Fibroblast of villous mesenchyme (primary cell): Measurements from ENCODE around the gene LLGL2. TPM values are rescaled to one million over a fixed set of nuclear protein-coding genes. Genes with fewer than 3 reads are reported as not detected.

Experiments
- DNase-seq: peaks from one replicate; pipeline ENCODE4 v3.0.0-alpha.2; 2010; ENCODE audit warnings: low read depth
- H3K4me3 ChIP-seq: 2 replicates; pipeline ENCODE4 v1.5.1; 2011; ENCODE audit warnings: low read depth, mild to moderate bottlenecking, low read length
- total RNA-seq: library from RNA; depleted of rRNA; stranded (reverse); fragments of >200 nt; gene quantifications from 2 replicates; pipeline ENCODE4 v1.2.3, GENCODE V29; 2012
- TF ChIP-seq, protein P1 (sequence below): IDR thresholded peaks from 2 replicates; pipeline ENCODE4 v1.5.1; 2012; ENCODE audit warnings: low read depth, mild to moderate bottlenecking, low read length; ENCODE audit not compliant: insufficient read depth

The LLGL2 gene
- total RNA-seq, 1 donor = 2.2 TPM

- TF ChIP-seq, protein P1, sequence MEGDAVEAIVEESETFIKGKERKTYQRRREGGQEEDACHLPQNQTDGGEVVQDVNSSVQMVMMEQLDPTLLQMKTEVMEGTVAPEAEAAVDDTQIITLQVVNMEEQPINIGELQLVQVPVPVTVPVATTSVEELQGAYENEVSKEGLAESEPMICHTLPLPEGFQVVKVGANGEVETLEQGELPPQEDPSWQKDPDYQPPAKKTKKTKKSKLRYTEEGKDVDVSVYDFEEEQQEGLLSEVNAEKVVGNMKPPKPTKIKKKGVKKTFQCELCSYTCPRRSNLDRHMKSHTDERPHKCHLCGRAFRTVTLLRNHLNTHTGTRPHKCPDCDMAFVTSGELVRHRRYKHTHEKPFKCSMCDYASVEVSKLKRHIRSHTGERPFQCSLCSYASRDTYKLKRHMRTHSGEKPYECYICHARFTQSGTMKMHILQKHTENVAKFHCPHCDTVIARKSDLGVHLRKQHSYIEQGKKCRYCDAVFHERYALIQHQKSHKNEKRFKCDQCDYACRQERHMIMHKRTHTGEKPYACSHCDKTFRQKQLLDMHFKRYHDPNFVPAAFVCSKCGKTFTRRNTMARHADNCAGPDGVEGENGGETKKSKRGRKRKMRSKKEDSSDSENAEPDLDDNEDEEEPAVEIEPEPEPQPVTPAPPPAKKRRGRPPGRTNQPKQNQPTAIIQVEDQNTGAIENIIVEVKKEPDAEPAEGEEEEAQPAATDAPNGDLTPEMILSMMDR = no peak
- DNase-seq = no peak
- no peak overlapping the region for H3K4me3 ChIP-seq
Measured at GRCh38 chr17:75571197-75571884, 45.8 kb downstream of the LLGL2 start.

- DNase-seq = no peak
- H3K4me3 ChIP-seq = no peak overlapping the region
- TF ChIP-seq, protein P1 = no peak
Measured at GRCh38 chr17:75571885-75572215, 46.4 kb downstream of the LLGL2 start.

DNA sequence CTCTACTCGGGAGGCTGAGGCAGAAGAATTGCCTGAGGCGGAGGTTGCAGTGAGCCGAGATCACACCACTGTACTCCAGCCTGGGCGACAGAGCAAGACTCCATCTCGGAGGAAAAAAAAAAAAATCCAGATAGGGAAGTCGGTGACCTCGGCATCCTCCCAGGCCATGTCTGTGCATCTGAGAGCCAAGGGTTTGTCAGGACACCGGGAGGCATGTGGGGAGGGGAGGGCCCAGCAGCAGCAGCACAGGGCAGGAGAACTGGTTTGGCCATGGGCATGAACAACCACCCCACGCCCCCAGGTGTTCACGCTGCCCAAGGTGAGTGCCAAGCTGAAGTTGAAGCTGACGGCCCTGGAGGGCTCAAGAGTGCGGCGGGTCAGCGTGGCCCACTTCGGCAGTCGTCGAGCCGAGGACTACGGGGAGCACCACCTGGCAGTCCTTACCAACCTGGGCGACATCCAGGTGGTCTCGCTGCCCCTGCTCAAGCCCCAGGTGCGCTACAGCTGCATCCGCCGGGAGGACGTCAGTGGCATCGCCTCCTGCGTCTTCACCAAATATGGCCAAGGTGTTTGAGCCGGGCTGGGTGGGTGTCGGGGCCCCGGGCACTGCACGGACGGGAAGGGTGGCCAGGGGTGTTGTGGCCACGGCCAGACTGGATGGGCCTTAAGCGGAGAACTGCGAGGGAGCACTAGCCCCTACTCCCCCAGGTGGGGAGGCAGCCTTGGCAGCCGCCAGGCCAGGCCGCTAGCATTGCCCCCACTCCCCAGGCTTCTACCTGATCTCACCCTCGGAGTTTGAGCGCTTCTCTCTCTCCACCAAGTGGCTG is 47.4 kb downstream of the LLGL2 start:
- H3K4me3 ChIP-seq = no peak overlapping the region
- TF ChIP-seq, protein P1 = no peak
- DNase-seq = no peak

DNA sequence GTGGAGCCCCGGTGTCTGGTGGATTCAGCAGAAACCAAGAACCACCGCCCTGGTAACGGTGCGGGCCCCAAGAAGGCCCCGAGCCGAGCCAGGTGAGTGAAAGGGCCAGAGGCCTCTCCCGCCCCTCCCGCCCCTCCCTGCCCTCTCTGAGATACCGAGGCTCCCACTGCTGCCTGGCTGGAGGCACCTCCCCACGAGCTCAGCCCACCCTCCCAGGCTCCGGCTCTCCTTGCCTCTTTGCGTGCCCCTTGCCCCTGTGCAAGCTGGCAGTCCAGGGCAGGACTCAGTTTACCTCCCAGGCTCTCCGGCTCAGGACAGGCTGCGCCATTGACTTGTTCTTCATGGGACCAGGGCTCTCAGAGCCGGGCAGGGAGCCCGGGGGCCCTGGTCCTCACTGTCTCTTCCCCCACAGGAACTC is 48.1 kb downstream of the LLGL2 start:
- TF ChIP-seq, protein P1 = no peak
- DNase-seq = no peak

DNA sequence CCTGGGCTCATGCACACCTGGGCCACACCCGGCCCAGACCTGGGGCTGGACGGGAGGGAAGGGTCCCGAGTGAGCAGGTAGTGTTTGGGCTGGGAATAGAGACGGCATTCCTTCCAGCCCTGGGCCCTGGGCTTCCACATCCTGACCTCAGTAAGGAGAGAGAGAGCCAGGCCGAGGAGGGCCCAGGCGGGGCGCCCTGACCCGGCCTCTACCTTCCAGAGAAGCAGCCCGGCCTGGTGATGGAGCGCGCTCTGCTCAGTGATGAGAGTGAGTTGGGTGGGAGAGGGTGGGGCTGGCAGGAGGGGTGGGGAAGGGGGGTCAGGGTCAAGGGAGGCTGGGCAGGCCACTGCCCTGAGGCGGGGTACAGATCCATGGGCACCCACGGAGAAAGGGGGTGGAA is 48.5 kb downstream of the LLGL2 start:
- no peak overlapping the region for H3K4me3 ChIP-seq
- DNase-seq = no peak
- TF ChIP-seq, protein P1 = no peak

More for the DNA sequence above, 48.1 kb downstream of the LLGL2 start:
- H3K4me3 ChIP-seq = no peak overlapping the region

DNA sequence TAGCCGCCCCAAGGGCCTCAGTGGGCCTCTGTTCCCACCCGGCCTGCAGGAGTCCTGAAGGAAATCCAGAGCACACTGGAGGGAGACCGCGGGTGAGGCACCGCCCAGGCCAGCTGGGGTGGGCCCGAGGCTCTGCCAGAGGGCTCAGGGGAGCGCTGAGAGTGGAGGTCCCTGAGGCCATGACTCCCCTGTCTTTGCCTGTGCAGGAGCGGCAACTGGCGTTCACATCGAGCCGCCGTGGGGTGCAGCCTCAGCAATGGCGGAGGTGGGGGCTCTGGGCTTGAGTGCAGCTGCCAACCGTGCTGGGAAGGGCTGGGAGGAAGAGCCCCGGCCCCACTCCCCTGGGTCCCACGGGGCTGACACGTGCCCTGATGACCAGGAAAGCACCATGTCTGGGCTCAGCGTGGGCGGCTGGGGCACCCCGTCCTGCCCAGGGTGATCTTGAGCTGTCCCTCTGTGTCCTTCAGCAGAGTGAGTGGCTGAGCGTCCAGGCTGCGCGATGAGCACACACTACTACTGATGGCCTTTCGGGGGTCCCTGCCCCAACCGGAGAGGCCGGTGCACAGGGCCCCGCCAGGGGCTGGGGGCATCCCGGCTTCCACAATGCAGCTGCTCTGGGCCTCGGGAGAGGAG is 49.0 kb downstream of the LLGL2 start:
- H3K4me3 ChIP-seq = no peak overlapping the region
- DNase-seq = no peak
- TF ChIP-seq, protein P1 = no peak
